Retinal pigment epithelial cell (primary cell): ENCODE data around the gene CYSRT1.

Experiments used
- DNase-seq: peaks from one replicate; pipeline ENCODE4 v3.0.0-alpha.2; 2010; ENCODE audit warnings: low read depth
- H3K4me3 ChIP-seq: 2 replicates; pipeline ENCODE4 v1.5.1; 2011; ENCODE audit warnings: mild to moderate bottlenecking, low read length, control low read depth, moderate library complexity
- TF ChIP-seq, protein P1 (sequence below): conservative IDR thresholded peaks from 2 replicates; pipeline ENCODE4 v1.5.1; 2011; ENCODE audit warnings: low read depth, low read length, control low read depth, inconsistent platforms

CYSRT1 gene

DNA sequence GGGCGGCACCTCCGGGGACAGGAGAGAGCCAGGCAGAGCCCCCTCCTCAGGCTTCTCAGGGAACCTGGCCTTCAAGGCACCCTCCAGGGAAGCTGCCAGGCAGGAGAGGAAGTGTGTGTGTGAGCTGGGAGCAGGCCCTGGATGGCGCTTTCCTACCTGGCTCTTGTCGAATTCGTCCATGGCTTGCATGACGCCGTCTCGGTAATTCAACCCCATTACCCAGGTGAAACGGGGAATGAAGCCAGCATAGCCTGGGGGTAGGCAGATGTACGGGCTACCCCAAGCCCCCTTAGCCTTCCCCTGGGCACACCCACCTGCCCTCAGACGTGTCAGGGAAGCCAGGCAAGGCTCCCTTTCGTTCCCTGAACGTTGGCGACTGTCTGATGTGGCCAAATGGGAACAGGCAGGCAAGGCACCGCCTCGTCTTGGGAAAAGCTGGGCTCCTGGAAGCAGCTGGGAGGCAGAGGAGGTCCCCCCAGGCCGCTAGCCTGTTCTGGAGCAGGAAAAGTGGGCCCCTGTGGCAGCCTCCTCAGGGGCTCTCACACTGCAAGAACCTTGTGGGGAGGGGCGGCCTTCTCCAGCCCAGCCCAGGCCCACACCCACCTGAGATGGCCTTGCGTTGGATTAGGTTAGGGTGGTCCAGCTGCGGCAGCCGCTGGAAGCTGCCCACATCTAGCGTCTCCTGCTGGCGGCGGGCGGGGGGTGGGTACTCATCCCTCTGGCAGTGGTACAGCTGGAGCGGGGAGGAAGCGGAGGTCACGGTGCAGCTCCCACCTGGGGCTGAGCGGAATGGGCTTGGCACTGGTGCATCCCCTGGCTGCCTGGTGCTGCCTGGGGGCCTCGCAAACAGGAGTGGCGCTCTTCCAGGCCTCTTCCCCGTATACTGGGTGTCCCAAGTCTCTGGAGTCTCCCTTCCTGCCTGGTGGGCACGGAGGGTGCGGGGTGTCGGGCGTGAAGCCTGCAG is 19.8 kb downstream of the CYSRT1 start:
- TF ChIP-seq, protein P1, sequence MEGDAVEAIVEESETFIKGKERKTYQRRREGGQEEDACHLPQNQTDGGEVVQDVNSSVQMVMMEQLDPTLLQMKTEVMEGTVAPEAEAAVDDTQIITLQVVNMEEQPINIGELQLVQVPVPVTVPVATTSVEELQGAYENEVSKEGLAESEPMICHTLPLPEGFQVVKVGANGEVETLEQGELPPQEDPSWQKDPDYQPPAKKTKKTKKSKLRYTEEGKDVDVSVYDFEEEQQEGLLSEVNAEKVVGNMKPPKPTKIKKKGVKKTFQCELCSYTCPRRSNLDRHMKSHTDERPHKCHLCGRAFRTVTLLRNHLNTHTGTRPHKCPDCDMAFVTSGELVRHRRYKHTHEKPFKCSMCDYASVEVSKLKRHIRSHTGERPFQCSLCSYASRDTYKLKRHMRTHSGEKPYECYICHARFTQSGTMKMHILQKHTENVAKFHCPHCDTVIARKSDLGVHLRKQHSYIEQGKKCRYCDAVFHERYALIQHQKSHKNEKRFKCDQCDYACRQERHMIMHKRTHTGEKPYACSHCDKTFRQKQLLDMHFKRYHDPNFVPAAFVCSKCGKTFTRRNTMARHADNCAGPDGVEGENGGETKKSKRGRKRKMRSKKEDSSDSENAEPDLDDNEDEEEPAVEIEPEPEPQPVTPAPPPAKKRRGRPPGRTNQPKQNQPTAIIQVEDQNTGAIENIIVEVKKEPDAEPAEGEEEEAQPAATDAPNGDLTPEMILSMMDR = peak; percentile 3
- no peak for DNase-seq
- H3K4me3 ChIP-seq = no peak overlapping the region

DNA sequence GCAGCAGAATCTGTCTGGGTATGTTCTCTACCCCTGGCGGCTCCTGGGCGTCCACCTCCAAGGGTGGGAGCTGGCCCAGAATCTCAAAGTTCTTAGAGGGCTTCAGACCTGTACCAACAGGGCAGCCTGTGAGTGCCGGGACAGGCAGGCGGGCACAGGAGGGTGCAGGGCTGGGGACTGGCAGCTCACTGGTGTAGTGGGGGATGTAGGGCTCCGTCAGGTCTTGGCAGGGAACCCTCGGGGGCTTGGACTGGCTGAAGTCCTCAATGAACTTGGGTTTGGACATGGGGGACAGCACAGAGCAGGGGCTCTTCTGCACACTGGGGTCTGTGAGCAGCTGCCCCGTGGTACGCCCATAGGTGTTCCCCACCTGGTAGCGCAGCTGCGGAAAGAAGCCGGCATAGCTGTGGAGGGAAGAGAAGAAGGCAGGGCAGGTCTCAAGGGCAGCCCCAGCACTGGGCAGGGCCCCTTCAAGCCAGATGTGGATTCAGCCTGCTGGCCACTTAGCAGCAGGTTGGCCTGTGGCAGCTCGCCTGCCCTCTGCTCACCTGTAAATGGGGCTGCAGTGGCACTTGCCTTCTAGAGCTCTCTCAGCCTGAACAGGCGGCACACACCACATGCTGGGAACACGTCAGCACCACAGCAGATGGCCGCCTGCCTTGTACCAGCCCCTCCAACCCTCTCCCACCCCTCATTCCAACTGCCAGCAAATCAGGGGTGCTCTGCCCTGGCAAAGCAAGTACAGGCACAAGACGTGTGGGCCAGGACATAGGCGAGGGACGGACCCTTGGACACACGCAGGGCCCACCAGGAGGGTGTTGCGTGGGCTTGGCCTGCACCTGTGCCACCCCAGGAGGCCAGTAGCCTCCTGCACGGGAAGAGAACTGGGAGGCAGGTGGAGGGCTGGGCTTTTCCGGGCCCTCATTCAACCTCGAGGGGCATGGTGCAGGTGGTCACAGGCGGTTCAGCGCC is 20.8 kb downstream of the CYSRT1 start:
- no peak overlapping the region for H3K4me3 ChIP-seq
- no peak for DNase-seq
- TF ChIP-seq, protein P1 = no peak

DNA sequence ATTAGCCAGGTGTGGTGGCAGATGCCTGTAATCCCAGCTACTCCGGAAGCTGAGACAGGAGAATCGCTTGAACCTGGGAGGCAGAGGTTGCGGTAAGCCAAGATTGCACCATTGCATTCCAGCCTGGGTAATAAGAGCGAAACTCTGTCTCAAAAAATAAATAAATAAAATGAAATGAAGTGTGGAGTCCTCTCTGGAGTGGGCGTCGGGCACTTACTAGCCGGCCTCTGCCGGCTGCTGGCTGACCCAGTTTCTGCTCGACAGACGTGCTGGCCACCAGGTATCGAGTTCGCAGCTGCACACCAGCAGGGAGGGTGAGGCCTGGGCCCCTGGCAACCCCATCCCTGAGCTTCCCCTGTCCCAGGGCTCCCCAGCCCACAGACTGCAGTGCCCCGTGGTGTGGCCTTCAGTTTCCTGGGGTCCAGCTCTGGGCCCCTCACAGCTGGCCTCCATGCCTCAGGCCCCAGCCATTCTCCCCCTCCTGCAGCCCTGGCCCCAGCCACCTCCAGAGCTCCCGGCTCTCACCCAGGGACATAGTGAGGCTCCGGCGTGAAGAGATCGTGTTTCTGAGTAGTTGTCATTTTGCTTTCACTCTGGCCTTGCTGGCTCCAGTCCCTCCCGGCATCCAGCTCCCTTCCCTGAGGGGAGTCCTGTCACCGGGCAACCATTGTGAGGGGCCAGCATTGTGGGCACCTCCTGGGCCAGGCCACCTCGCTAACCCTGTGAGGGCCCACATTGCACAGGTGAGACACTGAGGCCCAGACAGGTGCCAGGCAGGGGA is 22.4 kb downstream of the CYSRT1 start:
- TF ChIP-seq, protein P1 = no peak

DNA sequence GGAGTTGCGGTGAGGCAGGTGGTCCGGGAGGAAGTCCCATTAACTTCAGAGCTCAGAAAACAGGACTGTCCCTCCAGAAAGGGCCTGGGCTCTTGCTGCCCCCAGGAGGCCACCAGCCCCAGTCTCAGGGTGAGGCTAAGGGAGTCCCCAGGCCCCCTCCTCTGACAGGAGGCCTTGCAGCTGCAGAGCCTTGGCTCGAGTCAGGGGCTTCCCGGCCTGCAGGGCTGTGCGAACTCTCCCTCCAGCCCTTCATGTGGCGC is 22.9 kb downstream of the CYSRT1 start:
- TF ChIP-seq, protein P1 = no peak
- no peak for DNase-seq
- H3K4me3 ChIP-seq = no peak overlapping the region

More for the DNA sequence above, 22.4 kb downstream of the CYSRT1 start:
- no peak overlapping the region for H3K4me3 ChIP-seq
- DNase-seq = no peak

DNA sequence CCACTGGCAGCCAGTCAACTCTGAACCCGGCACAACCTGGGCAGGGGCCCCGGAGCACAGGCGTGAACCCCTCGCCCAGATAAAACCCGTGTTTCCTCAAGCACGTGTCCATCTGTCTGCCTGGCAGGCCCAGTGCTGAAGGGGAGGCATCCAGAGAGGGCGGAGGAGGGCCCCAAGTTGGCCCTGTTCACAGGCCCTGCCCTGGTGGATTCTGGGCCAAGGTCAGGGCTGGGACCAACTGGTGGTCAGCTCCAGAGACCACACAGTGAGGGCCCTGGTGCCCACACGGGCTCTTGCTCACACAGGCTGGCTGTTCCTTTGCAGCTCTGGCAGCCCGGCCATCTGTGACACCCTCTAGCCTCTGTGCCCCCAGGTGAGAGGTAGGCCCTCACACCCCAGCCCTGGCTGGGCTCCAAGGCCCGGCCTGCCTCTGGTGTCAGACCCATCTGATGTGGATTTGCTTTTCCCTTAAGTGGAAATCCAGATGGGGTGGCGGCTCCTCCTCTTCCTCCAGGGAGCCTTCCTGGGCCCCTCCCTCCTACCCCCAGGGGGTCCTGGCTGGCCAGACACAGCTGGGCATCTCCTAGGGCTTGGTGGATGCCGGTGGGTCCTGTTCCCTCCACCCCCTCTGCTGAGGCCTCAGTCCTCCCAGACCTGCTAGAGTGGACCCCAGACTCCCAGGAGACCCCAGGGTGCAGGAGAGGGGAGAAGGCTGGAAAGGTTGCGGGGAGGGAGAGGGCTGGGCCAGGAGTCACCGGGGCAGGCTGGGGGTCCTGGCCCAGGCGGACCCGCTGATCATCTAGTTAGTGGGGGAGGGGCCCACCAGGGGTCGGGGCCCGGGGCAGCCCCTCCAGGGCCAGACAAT is 25.6 kb downstream of the CYSRT1 start:
- no peak for DNase-seq
- H3K4me3 ChIP-seq = no peak overlapping the region
- TF ChIP-seq, protein P1 = no peak

DNA sequence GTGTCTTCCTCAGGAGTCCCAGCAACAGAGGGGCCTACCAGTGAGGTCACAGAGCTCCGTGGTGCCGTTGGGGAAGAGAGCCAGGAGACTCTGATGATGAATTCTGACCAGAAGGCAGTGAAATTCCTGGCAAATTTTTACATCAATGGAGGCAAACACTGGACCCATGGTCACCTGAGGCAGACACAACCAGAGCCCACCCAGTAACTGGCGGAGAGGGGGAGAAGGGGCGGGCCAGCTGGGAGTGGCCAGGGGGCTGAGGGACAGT is 26.2 kb downstream of the CYSRT1 start, which contains the start of gene STPG3:
TSS of gene STPG3 (plus strand) at position 93 of the 268 bp plus-strand sequence. CDS start at position 94, 1 bp downstream.
- TF ChIP-seq, protein P1 = no peak
- no peak within 1 kb of the TSS for H3K4me3 ChIP-seq
- no peak for DNase-seq
